SK-N-SH (cell line): ENCODE data around the gene NMNAT2. TPM values are rescaled to one million over a fixed set of nuclear protein-coding genes. Genes with fewer than 3 reads are reported as not detected.

Source experiments
- CTCF ChIA-PET: fragments of 300-600, 350-600 bp; formaldehyde crosslinking; extraction: SDS; loops from one replicate; lab custom pipeline; 2021; lab: Yijun Ruan, JAX
- POLR2A ChIA-PET: fragments of 350-600 bp; sonication (Branson Sonifier 250); formaldehyde crosslinking; extraction: SDS; loops from one replicate; lab custom pipeline; 2020; ENCODE audit warnings: antibody characterized with exemption, inconsistent platforms; lab: Yijun Ruan, JAX
- DNase-seq: peaks from one replicate; pipeline ENCODE4 v3.0.0; 2012
- H2AFZ ChIP-seq: fragments of 200-600 bp; sonication (generic); 2 replicates; pipeline ENCODE4 v1.8.1; 2016; ENCODE audit warnings: antibody characterized with exemption, mild to moderate bottlenecking, low read depth
- H3F3A ChIP-seq: fragments of 200-600 bp; sonication (generic); replicated peaks from 2 replicates; pipeline ENCODE3; 2016; ENCODE audit warnings: antibody characterized with exemption, mild to moderate bottlenecking; ENCODE audit not compliant: insufficient read depth
- H3K27ac ChIP-seq, 2 experiments: fragments of 200-500 bp in 1 of 2; fragments of 200-600 bp in 1 of 2; sonication (Bioruptor generic) in 1 of 2; sonication (generic), shearing (Covaris generic) in 1 of 2; 2 replicates each; pipeline versions ENCODE4 v1.5.1 to v1.6.1; 2014 to 2016; ENCODE audit warnings: low read depth in 2 of 2, inconsistent platforms in 1 of 2, low read length in 1 of 2, mild to moderate bottlenecking in 1 of 2, mixed read lengths in 1 of 2
- H3K27me3 ChIP-seq: fragments of 200-600 bp; sonication (generic), shearing (Covaris generic); 2 replicates; pipeline ENCODE4 v1.6.1; 2016; ENCODE audit warnings: mixed run types; ENCODE audit not compliant: insufficient read depth
- H3K36me3 ChIP-seq, 2 experiments: fragments of 200-500 bp in 1 of 2; fragments of 200-600 bp in 1 of 2; sonication (Bioruptor generic) in 1 of 2; sonication (generic) in 1 of 2; replicated peaks in 1 of 2; 2 replicates each; pipeline versions ENCODE3 to v1.5.1; 2014 to 2016; ENCODE audit warnings: low read length in 1 of 2, mild to moderate bottlenecking in 1 of 2; ENCODE audit not compliant: insufficient read depth in 2 of 2, control insufficient read depth in 1 of 2
- H3K4me1 ChIP-seq, 2 experiments: fragments of 200-500 bp in 1 of 2; fragments of 200-600 bp in 1 of 2; sonication (Bioruptor generic) in 1 of 2; sonication (generic), shearing (Covaris generic) in 1 of 2; 2 replicates each; pipeline versions ENCODE4 v1.5.1 to v1.6.1; 2014 to 2016; ENCODE audit warnings: low read depth in 1 of 2, low read length in 1 of 2, mixed run types in 1 of 2; ENCODE audit not compliant: insufficient read depth in 2 of 2, control insufficient read depth in 1 of 2
- H3K4me2 ChIP-seq: fragments of 200-600 bp; sonication (generic), shearing (Covaris generic); 2 replicates; pipeline ENCODE4 v1.6.1; 2017; ENCODE audit warnings: mixed run types
- H3K4me3 ChIP-seq, 2 experiments: fragments of 200-500 bp in 1 of 2; fragments of 200-600 bp in 1 of 2; sonication (Bioruptor generic) in 1 of 2; sonication (generic), shearing (Covaris generic) in 1 of 2; 2 replicates each; pipeline versions ENCODE4 v1.5.1 to v1.8.1; 2014 to 2016; ENCODE audit warnings: low read depth in 2 of 2, inconsistent platforms in 1 of 2, low read length in 1 of 2, mild to moderate bottlenecking in 1 of 2, mixed read lengths in 1 of 2, moderate library complexity in 1 of 2
- H3K79me2 ChIP-seq: fragments of 200-600 bp; sonication (generic); 2 replicates; pipeline ENCODE4 v1.8.1; 2017; ENCODE audit warnings: mild to moderate bottlenecking; ENCODE audit not compliant: insufficient read depth
- H3K9ac ChIP-seq: fragments of 200-600 bp; sonication (generic); 2 replicates; pipeline ENCODE4 v1.6.1; 2017; ENCODE audit warnings: mixed run types
- H3K9me2 ChIP-seq: fragments of 200-600 bp; sonication (generic); 2 replicates; pipeline ENCODE4 v1.6.1; 2017; ENCODE audit warnings: mixed run types
- H3K9me3 ChIP-seq: fragments of 200-600 bp; sonication (generic); 2 replicates; pipeline ENCODE4 v1.6.1; 2017; ENCODE audit warnings: mixed run types, mild to moderate bottlenecking, moderate library complexity
- H4K20me1 ChIP-seq: fragments of 200-600 bp; sonication (generic); 2 replicates; pipeline ENCODE4 v1.6.1; 2017; ENCODE audit warnings: mild to moderate bottlenecking, mixed run types; ENCODE audit not compliant: insufficient read depth
- ELF1 ChIP-seq: IDR thresholded peaks from 2 replicates; pipeline ENCODE4 v1.4.0; 2012
- EP300 ChIP-seq, 2 experiments: IDR thresholded peaks; 2 replicates each; pipeline versions ENCODE4 v1.4.0 to v1.6.1; 2012; ENCODE audit warnings: borderline replicate concordance in 1 of 2, low read depth in 1 of 2, low read length in 1 of 2
- FOSL2 ChIP-seq: IDR thresholded peaks from 2 replicates; pipeline ENCODE4 v1.4.0; 2012; ENCODE audit warnings: low read depth, mild to moderate bottlenecking, moderate library complexity, borderline replicate concordance
- FOXJ3 ChIP-seq: sonication (generic); formaldehyde crosslinking; IDR thresholded peaks from 2 replicates; pipeline ENCODE4 v1.5.1; 2020; ENCODE audit warnings: mild to moderate bottlenecking, missing genetic modification reagents
- FOXM1 ChIP-seq: IDR thresholded peaks from 2 replicates; pipeline ENCODE4 v1.4.0; 2012; ENCODE audit warnings: low read depth, mild to moderate bottlenecking
- GABPA ChIP-seq: IDR thresholded peaks from 2 replicates; pipeline ENCODE4 v1.4.0; 2012; ENCODE audit warnings: low read depth, mild to moderate bottlenecking
- MEF2A ChIP-seq: IDR thresholded peaks from 2 replicates; pipeline ENCODE4 v1.4.0; 2012; ENCODE audit warnings: low read depth, borderline replicate concordance
- MXI1 ChIP-seq: IDR thresholded peaks from 2 replicates; pipeline ENCODE4 v1.6.1; 2012; ENCODE audit warnings: mild to moderate bottlenecking, low read depth, low read length, improper control_type of control experiment
- NRF1 ChIP-seq: IDR thresholded peaks from 2 replicates; pipeline ENCODE4 v1.6.1; 2012; ENCODE audit warnings: low read depth, mild to moderate bottlenecking, low read length
- PBX3 ChIP-seq: IDR thresholded peaks from 2 replicates; pipeline ENCODE4; 2012
- RFX5 ChIP-seq: IDR thresholded peaks from 2 replicates; pipeline ENCODE4 v1.6.1; 2012; ENCODE audit warnings: mild to moderate bottlenecking, improper control_type of control experiment, low read length
- RXRA ChIP-seq: IDR thresholded peaks from 2 replicates; pipeline ENCODE4 v1.4.0; 2012; ENCODE audit warnings: low read depth, mild to moderate bottlenecking, borderline replicate concordance
- SMC3 ChIP-seq: IDR thresholded peaks from 2 replicates; pipeline ENCODE4 v1.6.1; 2012; ENCODE audit warnings: low read depth, low read length, improper control_type of control experiment
- TAF1 ChIP-seq: IDR thresholded peaks from 2 replicates; pipeline ENCODE4 v1.6.1; 2012; ENCODE audit warnings: low read depth, mild to moderate bottlenecking, low read length, moderate library complexity, borderline replicate concordance
- USF2 ChIP-seq: fragments of 150-350 bp; IDR thresholded peaks from 2 replicates; pipeline ENCODE4 v1.6.1; 2017; ENCODE audit warnings: antibody characterized with exemption, low read length, low read depth, borderline replicate concordance
- YY1 ChIP-seq: IDR thresholded peaks from 2 replicates; pipeline ENCODE4 v1.4.0; 2012; ENCODE audit warnings: low read depth, mild to moderate bottlenecking
- WGBS: methylation state at CpG from one replicate; pipeline ENCODE4 v1.1.6; 2017; ENCODE audit warnings: low lambda C conversion rate; 5-methylcytosine and 5-hydroxymethylcytosine counted together
- polyA plus RNA-seq, 3 experiments: library from polyadenylated mRNA; depleted of rRNA; stranded (reverse); fragments of >200 nt; gene quantifications; 2 replicates each; pipeline ENCODE4 v1.2.3, GENCODE V29; 2012
- TF ChIP-seq, protein P1 (sequence below): IDR thresholded peaks from 2 replicates; pipeline ENCODE4 v1.4.0; 2012; ENCODE audit warnings: low read depth, borderline replicate concordance
- TF ChIP-seq, protein P2 (sequence below): IDR thresholded peaks from 2 replicates; pipeline ENCODE4 v1.4.0; 2012; ENCODE audit warnings: low read depth
- TF ChIP-seq, protein P3 (sequence below): IDR thresholded peaks from 2 replicates; pipeline ENCODE4 v1.6.1; 2012; ENCODE audit warnings: mild to moderate bottlenecking, low read depth, low read length, moderate library complexity
- TF ChIP-seq, protein P4 (sequence below): fragments of 200-600 bp; sonication (generic); IDR thresholded peaks from 2 replicates; pipeline ENCODE4 v1.6.1; 2017; ENCODE audit warnings: antibody characterized with exemption, mild to moderate bottlenecking, moderate library complexity

The NMNAT2 gene
- polyA plus RNA-seq, 1 of the 3 experiments (the other 2 are of a cell fraction) = 0.07 TPM

DNA sequence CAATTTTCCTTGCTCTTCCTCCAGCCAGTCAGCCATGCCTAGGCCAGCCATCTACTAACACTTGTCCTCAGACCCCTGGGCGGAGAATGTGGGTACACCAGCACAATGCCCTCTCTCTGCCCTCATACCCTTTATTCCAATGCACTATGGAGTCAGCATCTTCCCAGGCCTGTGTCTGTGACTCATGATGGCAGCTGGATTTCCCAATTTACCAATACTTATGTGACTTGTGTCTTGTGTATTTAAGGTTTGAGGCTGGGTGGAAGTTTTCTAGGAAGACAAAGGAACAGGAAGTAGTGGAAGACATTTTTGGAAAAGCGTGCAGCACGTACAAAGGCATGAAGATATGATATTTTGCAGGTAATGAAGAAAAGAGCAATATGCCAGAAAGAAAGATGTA, 114.3 kb downstream of the NMNAT2 start:
- H3K4me2 ChIP-seq = no peak overlapping the region
- TF ChIP-seq SMC3 = no peak
- TF ChIP-seq TAF1 = no peak
- TF ChIP-seq FOXJ3 (CRISPR knock-in tag) = no peak
- TF ChIP-seq USF2 = no peak
- TF ChIP-seq ELF1 = no peak
- TF ChIP-seq MXI1 = no peak
- no peak for TF ChIP-seq PBX3
- no peak for TF ChIP-seq FOXM1
- TF ChIP-seq YY1 = no peak
- TF ChIP-seq, protein P1, sequence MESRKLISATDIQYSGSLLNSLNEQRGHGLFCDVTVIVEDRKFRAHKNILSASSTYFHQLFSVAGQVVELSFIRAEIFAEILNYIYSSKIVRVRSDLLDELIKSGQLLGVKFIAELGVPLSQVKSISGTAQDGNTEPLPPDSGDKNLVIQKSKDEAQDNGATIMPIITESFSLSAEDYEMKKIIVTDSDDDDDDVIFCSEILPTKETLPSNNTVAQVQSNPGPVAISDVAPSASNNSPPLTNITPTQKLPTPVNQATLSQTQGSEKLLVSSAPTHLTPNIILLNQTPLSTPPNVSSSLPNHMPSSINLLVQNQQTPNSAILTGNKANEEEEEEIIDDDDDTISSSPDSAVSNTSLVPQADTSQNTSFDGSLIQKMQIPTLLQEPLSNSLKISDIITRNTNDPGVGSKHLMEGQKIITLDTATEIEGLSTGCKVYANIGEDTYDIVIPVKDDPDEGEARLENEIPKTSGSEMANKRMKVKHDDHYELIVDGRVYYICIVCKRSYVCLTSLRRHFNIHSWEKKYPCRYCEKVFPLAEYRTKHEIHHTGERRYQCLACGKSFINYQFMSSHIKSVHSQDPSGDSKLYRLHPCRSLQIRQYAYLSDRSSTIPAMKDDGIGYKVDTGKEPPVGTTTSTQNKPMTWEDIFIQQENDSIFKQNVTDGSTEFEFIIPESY = no peak
- no peak for TF ChIP-seq RFX5
- TF ChIP-seq EP300 (IDR thresholded peaks at IDR 0.05; ENCODE audit: borderline replicate concordance in 1 of 2, low read depth in 1 of 2, low read length in 1 of 2) = no peak
- no peak for TF ChIP-seq GABPA
- no peak for TF ChIP-seq MEF2A
- no peak for TF ChIP-seq FOSL2

GRCh38 chr1:183303323-183303645, 114.9 kb downstream of the NMNAT2 start:
- no peak overlapping the region for H3K4me3 ChIP-seq
- H3F3A ChIP-seq = no peaks in the 10 kb centered on the region
- no peak overlapping the region for H3K4me2 ChIP-seq
- peak overlapping the region; percentile 35; the same call in 1 of the 2 replicates for H2AFZ ChIP-seq
- H3K9me2 ChIP-seq = no peaks in the 10 kb centered on the region
- no peak overlapping the region for H3K9ac ChIP-seq
- no peaks in the 10 kb centered on the region for H4K20me1 ChIP-seq
- no peaks in the 10 kb centered on the region for H3K27me3 ChIP-seq
- no peaks in the 10 kb centered on the region for H3K79me2 ChIP-seq
- DNase-seq = no peak
- no peak overlapping the region; a peak in 1 of 4 replicates for H3K27ac ChIP-seq
- no peaks in the 10 kb centered on the region for H3K9me3 ChIP-seq
- 55% methylated on average over 4 of the region's 4 CpGs for WGBS
- peaks cover 0 to 25% of the 10 kb centered on the region in 2 experiments; a peak in 1 of 4 replicates for H3K4me1 ChIP-seq
- no peaks in the 10 kb centered on the region for H3K36me3 ChIP-seq
- CTCF ChIA-PET = no interaction called here
- POLR2A ChIA-PET = no interaction called here
- TF ChIP-seq SMC3 (no peak), RXRA (no peak), NRF1 (no peak)
- TF ChIP-seq, protein P2, sequence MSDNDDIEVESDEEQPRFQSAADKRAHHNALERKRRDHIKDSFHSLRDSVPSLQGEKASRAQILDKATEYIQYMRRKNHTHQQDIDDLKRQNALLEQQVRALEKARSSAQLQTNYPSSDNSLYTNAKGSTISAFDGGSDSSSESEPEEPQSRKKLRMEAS = no peak
- TF ChIP-seq, protein P3, sequence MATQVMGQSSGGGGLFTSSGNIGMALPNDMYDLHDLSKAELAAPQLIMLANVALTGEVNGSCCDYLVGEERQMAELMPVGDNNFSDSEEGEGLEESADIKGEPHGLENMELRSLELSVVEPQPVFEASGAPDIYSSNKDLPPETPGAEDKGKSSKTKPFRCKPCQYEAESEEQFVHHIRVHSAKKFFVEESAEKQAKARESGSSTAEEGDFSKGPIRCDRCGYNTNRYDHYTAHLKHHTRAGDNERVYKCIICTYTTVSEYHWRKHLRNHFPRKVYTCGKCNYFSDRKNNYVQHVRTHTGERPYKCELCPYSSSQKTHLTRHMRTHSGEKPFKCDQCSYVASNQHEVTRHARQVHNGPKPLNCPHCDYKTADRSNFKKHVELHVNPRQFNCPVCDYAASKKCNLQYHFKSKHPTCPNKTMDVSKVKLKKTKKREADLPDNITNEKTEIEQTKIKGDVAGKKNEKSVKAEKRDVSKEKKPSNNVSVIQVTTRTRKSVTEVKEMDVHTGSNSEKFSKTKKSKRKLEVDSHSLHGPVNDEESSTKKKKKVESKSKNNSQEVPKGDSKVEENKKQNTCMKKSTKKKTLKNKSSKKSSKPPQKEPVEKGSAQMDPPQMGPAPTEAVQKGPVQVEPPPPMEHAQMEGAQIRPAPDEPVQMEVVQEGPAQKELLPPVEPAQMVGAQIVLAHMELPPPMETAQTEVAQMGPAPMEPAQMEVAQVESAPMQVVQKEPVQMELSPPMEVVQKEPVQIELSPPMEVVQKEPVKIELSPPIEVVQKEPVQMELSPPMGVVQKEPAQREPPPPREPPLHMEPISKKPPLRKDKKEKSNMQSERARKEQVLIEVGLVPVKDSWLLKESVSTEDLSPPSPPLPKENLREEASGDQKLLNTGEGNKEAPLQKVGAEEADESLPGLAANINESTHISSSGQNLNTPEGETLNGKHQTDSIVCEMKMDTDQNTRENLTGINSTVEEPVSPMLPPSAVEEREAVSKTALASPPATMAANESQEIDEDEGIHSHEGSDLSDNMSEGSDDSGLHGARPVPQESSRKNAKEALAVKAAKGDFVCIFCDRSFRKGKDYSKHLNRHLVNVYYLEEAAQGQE = no peak
- TF ChIP-seq, protein P4, sequence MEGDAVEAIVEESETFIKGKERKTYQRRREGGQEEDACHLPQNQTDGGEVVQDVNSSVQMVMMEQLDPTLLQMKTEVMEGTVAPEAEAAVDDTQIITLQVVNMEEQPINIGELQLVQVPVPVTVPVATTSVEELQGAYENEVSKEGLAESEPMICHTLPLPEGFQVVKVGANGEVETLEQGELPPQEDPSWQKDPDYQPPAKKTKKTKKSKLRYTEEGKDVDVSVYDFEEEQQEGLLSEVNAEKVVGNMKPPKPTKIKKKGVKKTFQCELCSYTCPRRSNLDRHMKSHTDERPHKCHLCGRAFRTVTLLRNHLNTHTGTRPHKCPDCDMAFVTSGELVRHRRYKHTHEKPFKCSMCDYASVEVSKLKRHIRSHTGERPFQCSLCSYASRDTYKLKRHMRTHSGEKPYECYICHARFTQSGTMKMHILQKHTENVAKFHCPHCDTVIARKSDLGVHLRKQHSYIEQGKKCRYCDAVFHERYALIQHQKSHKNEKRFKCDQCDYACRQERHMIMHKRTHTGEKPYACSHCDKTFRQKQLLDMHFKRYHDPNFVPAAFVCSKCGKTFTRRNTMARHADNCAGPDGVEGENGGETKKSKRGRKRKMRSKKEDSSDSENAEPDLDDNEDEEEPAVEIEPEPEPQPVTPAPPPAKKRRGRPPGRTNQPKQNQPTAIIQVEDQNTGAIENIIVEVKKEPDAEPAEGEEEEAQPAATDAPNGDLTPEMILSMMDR = no peak

More for the DNA sequence above, 114.3 kb downstream of the NMNAT2 start:
- Histone ChIP-seq H3K79me2 (no peaks in the 10 kb centered on the region), H3K4me3 (no peak overlapping the region), H3K27me3 (no peaks in the 10 kb centered on the region), H3K9me3 (no peaks in the 10 kb centered on the region), H3K27ac (peak overlapping the region in 1 of 2 experiments; percentile 12; a peak in 1 of 4 replicates), H3K4me1 (peaks cover 0 to 25% of the 10 kb centered on the region in 2 experiments; a peak in 1 of 4 replicates), H4K20me1 (no peaks in the 10 kb centered on the region), H3K36me3 (no peaks in the 10 kb centered on the region), H3F3A (no peaks in the 10 kb centered on the region), H3K9me2 (no peaks in the 10 kb centered on the region), H2AFZ (no peak overlapping the region), H3K9ac (no peak overlapping the region)
- DNase-seq = no peak
- ChIA-PET CTCF (interaction anchor here (0.8 kb wide), 1 partner anchor 330 kb away, joined by 3 read pairs; no protein-coding TSS in a partner anchor), POLR2A (no interaction called here)
- WGBS = 84% methylated on average over 3 of the region's 3 CpGs
